ENCODE data around the gene ZNF609.
"Not testable (repeated sequence)": the region's sequence is repeated elsewhere in the genome, so short reads cannot be mapped to it uniquely, and the experiment has no call there.

The ZNF609 gene

GRCh38 chr15:64630396-64631107 is 170.2 kb downstream of the ZNF609 start:
- DNase-seq = no peak

GRCh38 chr15:64632639-64633038 is 172.3 kb downstream of the ZNF609 start:
- DNase-seq = not testable (repeated sequence)

GRCh38 chr15:64633332-64633731 is 173.0 kb downstream of the ZNF609 start:
- DNase-seq = no peak

- DNase-seq = peak; percentile 7
Observed at GRCh38 chr15:64634027-64634426, 173.6 kb downstream of the ZNF609 start.

GRCh38 chr15:64634576-64635498 is 174.5 kb downstream of the ZNF609 start:
- DNase-seq = peak; percentile 4

- DNase-seq = no peak
Observed at GRCh38 chr15:64635499-64636495, 175.4 kb downstream of the ZNF609 start.

GRCh38 chr15:64636556-64636955 is 176.2 kb downstream of the ZNF609 start:
- DNase-seq = no peak

GRCh38 chr15:64637412-64637811 is 177.0 kb downstream of the ZNF609 start:
- no peak for DNase-seq

- DNase-seq = not testable (repeated sequence)
Observed at GRCh38 chr15:64639744-64640143, 179.4 kb downstream of the ZNF609 start.

GRCh38 chr15:64640146-64640871 is 179.9 kb downstream of the ZNF609 start:
- no peak for DNase-seq

- DNase-seq = no peak
Observed at GRCh38 chr15:64642875-64643274, 182.5 kb downstream of the ZNF609 start.

- DNase-seq = no peak
Observed at GRCh38 chr15:64643685-64644084, 183.3 kb downstream of the ZNF609 start.

GRCh38 chr15:64644811-64645210 is 184.4 kb downstream of the ZNF609 start:
- not testable (repeated sequence) for DNase-seq

GRCh38 chr15:64645995-64646394 is 185.6 kb downstream of the ZNF609 start:
- DNase-seq = no peak

- no peak for DNase-seq
Observed at GRCh38 chr15:64647367-64647766, 187.0 kb downstream of the ZNF609 start.

GRCh38 chr15:64650552-64650951 is 190.2 kb downstream of the ZNF609 start:
- DNase-seq = no peak

- peak; percentile 13 for DNase-seq
Observed at GRCh38 chr15:64651601-64652191, 191.3 kb downstream of the ZNF609 start.

GRCh38 chr15:64653757-64654156 is 193.4 kb downstream of the ZNF609 start:
- DNase-seq = no peak

GRCh38 chr15:64656508-64656907 is 196.1 kb downstream of the ZNF609 start:
- no peak for DNase-seq

GRCh38 chr15:64665179-64665578 is 204.8 kb downstream of the ZNF609 start:
- no peak for DNase-seq

- no peak for DNase-seq
Observed at GRCh38 chr15:64667736-64668161, 207.4 kb downstream of the ZNF609 start.

Measured in T-helper 9 cell (primary cell).